ENCODE data around the gene KCNIP1. TPM values are rescaled to one million over a fixed set of nuclear protein-coding genes. Genes with fewer than 3 reads are reported as not detected.

Gene KCNIP1
- total and polyA plus RNA-seq, 2 experiments from 2014 or later = 0.43 to 0.80 TPM

- no peak for DNase-seq (ENCODE audit: low spot score)
- no peak overlapping the region for H3K4me2 ChIP-seq
- no peaks in the 10 kb centered on the region for H3K27me3 ChIP-seq
- no peaks in the 10 kb centered on the region for H3K4me1 ChIP-seq (ENCODE audit: insufficient read depth)
- H3K9me2 ChIP-seq (replicated peaks; ENCODE audit: insufficient read depth) = no peaks in the 10 kb centered on the region
- no peaks in the 10 kb centered on the region for H3K9me3 ChIP-seq (ENCODE audit: low read depth)
- no peaks in the 10 kb centered on the region for H3K79me2 ChIP-seq
- WGBS (ENCODE audit: low lambda C conversion rate, missing lambda C conversion rate) = 82% methylated on average over 5 of the region's 5 CpGs
- no peaks in the 10 kb centered on the region for H3K36me3 ChIP-seq (replicated peaks; ENCODE audit: insufficient read depth, low read depth)
- TF ChIP-seq EZH2phosphoT487 (IDR thresholded peaks at IDR 0.05; ENCODE audit: low read depth, severe bottlenecking, unreplicated experiment) (no peak), CTCF (IDR thresholded peaks at IDR 0.05; ENCODE audit: poor library complexity) (no peak), EZH2 (IDR thresholded peaks at IDR 0.05; ENCODE audit: borderline replicate concordance) (no peak)
- H4K20me1 ChIP-seq (ENCODE audit: insufficient read depth, poor library complexity, severe bottlenecking) = no peaks in the 10 kb centered on the region
- H3K4me3 ChIP-seq = no peak overlapping the region
- H3K27ac ChIP-seq = no peak overlapping the region
- no peak overlapping the region for H2AFZ ChIP-seq
These were observed 29.6 kb downstream of the KCNIP1 start for GRCh38 chr5:170533383-170533782.

- no peak overlapping the region for H2AFZ ChIP-seq
These were observed 30.4 kb downstream of the KCNIP1 start for GRCh38 chr5:170534177-170534576.

GRCh38 chr5:170534941-170535340 lies 31.1 kb downstream of the KCNIP1 start:
- H3K27me3 ChIP-seq = no peaks in the 10 kb centered on the region
- H3K27ac ChIP-seq = no peak overlapping the region
- H3K9me3 ChIP-seq (ENCODE audit: low read depth) = no peaks in the 10 kb centered on the region
- H3K9me2 ChIP-seq (replicated peaks; ENCODE audit: insufficient read depth) = no peaks in the 10 kb centered on the region
- no peaks in the 10 kb centered on the region for H3K79me2 ChIP-seq
- H3K4me2 ChIP-seq = no peak overlapping the region
- H2AFZ ChIP-seq = no peak overlapping the region
- 83% methylated on average over 7 of the region's 7 CpGs for WGBS (ENCODE audit: low lambda C conversion rate, missing lambda C conversion rate)
- no peak for DNase-seq (ENCODE audit: low spot score)
- no peaks in the 10 kb centered on the region for H3K4me1 ChIP-seq (ENCODE audit: insufficient read depth)
- no peaks in the 10 kb centered on the region for H4K20me1 ChIP-seq (ENCODE audit: insufficient read depth, poor library complexity, severe bottlenecking)
- no peak overlapping the region for H3K4me3 ChIP-seq
- TF ChIP-seq EZH2 (IDR thresholded peaks at IDR 0.05; ENCODE audit: borderline replicate concordance) (no peak), CTCF (IDR thresholded peaks at IDR 0.05; ENCODE audit: poor library complexity) (no peak), EZH2phosphoT487 (IDR thresholded peaks at IDR 0.05; ENCODE audit: low read depth, severe bottlenecking, unreplicated experiment) (no peak)
- no peaks in the 10 kb centered on the region for H3K36me3 ChIP-seq (replicated peaks; ENCODE audit: insufficient read depth, low read depth)

More at GRCh38 chr5:170534177-170534576, 30.4 kb downstream of the KCNIP1 start:
- TF ChIP-seq CTCF (IDR thresholded peaks at IDR 0.05; ENCODE audit: poor library complexity) (no peak), EZH2phosphoT487 (IDR thresholded peaks at IDR 0.05; ENCODE audit: low read depth, severe bottlenecking, unreplicated experiment) (no peak), EZH2 (IDR thresholded peaks at IDR 0.05; ENCODE audit: borderline replicate concordance) (no peak)
- H3K9me3 ChIP-seq (ENCODE audit: low read depth) = no peaks in the 10 kb centered on the region
- no peak overlapping the region for H3K4me3 ChIP-seq
- DNase-seq (ENCODE audit: low spot score) = peak; percentile 24
- no peak overlapping the region for H3K4me2 ChIP-seq
- H3K9me2 ChIP-seq (replicated peaks; ENCODE audit: insufficient read depth) = no peaks in the 10 kb centered on the region
- H3K36me3 ChIP-seq (replicated peaks; ENCODE audit: insufficient read depth, low read depth) = no peaks in the 10 kb centered on the region
- H3K4me1 ChIP-seq (ENCODE audit: insufficient read depth) = no peaks in the 10 kb centered on the region
- no peaks in the 10 kb centered on the region for H3K79me2 ChIP-seq
- 33% methylated on average over 2 of the region's 2 CpGs for WGBS (ENCODE audit: low lambda C conversion rate, missing lambda C conversion rate)
- H3K27me3 ChIP-seq = no peaks in the 10 kb centered on the region
- no peaks in the 10 kb centered on the region for H4K20me1 ChIP-seq (ENCODE audit: insufficient read depth, poor library complexity, severe bottlenecking)
- H3K27ac ChIP-seq = no peak overlapping the region

- no peak overlapping the region for H3K27ac ChIP-seq
- H3K27me3 ChIP-seq = no peaks in the 10 kb centered on the region
- H2AFZ ChIP-seq = no peak overlapping the region
- 57% methylated on average over 4 of the region's 4 CpGs for WGBS (ENCODE audit: low lambda C conversion rate, missing lambda C conversion rate)
- no peaks in the 10 kb centered on the region for H3K9me3 ChIP-seq (ENCODE audit: low read depth)
- H3K4me2 ChIP-seq = no peak overlapping the region
- no peak overlapping the region for H3K4me3 ChIP-seq
- no peaks in the 10 kb centered on the region for H3K36me3 ChIP-seq (replicated peaks; ENCODE audit: insufficient read depth, low read depth)
- H4K20me1 ChIP-seq (ENCODE audit: insufficient read depth, poor library complexity, severe bottlenecking) = no peaks in the 10 kb centered on the region
- no peak for DNase-seq (ENCODE audit: low spot score)
- no peaks in the 10 kb centered on the region for H3K4me1 ChIP-seq (ENCODE audit: insufficient read depth)
- no peak for TF ChIP-seq CTCF (IDR thresholded peaks at IDR 0.05; ENCODE audit: poor library complexity)
- no peak for TF ChIP-seq EZH2 (IDR thresholded peaks at IDR 0.05; ENCODE audit: borderline replicate concordance)
- H3K79me2 ChIP-seq = no peaks in the 10 kb centered on the region
- no peaks in the 10 kb centered on the region for H3K9me2 ChIP-seq (replicated peaks; ENCODE audit: insufficient read depth)
These were observed 32.7 kb downstream of the KCNIP1 start for GRCh38 chr5:170536525-170536924.

Data from hepatocyte (in vitro differentiated cells).